GM18505 (cell line): Measurements from ENCODE around the gene C17orf58.

Experiments used
- ATAC-seq: cut with Tn5 transposase; IDR thresholded peaks from one replicate; pipeline ENCODE4 v1.9.1; 2021; ENCODE audit not compliant: unreplicated experiment
- POLR2A ChIP-seq: IDR thresholded peaks from 4 replicates; pipeline ENCODE4 v1.6.1; 2011; ENCODE audit warnings: borderline replicate concordance; ENCODE audit not compliant: insufficient read depth, insufficient read length; ENCODE audit errors: extremely low read depth

Gene C17orf58

DNA sequence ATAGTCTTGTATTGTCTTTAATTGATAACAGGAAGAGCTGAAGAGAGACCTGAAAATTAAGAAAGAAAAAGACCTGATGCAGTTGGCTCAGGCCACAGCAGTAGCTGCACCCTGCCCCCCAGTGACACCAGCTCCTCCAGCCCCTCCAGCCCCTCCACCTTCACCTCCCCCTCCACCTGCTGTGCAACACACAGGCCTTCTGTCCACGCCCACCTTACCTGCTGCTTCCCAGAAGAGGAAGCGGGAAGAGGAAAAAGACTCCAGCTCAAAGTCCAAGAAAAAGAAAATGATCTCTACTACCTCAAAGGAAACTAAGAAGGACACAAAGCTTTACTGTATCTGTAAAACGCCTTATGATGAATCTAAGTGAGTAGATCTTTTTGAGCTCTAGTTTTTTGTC is 36.8 kb downstream of the C17orf58 start:
- TF ChIP-seq POLR2A, result no peak
- no peak for ATAC-seq

DNA sequence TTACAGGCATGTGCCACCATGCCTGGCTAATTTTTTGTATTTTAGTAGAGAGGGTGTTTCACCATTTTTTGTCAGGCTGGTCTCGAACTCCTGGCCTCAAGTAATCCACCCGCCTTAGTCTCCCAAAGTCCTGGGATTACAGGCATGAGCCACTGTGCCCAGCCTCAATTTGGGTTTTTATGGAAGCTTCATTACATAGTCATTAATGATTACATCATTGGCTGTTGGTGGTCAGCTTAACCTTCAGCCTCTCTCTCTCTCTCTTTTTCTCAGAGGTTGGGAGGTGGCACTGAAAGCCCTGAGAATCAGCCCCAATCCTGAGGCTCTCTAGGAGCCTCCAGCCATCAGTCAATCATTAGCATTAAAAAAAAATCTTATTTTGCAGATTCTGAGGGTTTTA is 45.3 kb downstream of the C17orf58 start:
- ATAC-seq, result no peak
- TF ChIP-seq POLR2A, result no peak

DNA sequence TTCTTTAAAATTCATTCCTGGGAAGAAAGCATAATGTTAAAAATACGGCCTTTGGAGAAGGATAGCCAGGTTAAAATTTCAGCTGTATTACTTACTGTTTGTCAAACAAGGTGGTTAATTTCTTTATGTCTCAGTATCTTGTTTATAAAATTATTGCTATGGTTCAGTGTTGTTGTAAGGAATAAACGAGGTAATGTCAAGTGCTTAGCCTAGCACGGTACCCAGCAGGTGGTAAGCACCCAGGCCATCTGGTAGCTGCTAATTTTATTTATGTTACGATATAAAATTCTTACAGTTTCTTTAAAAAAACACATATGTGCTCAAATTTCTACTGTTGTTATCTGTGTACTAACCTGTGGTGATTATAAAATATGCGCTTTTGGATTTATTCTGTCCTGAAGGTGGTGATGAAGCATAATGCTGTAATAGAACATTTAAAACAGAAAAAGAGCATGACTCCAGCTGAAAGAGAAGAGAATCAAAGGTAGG is 48.9 kb downstream of the C17orf58 start:
- TF ChIP-seq POLR2A, result no peak
- no peak for ATAC-seq

GRCh38 chr17:67946513-67946912 is 49.8 kb downstream of the C17orf58 start:
- TF ChIP-seq POLR2A, result no peak
- no peak for ATAC-seq

GRCh38 chr17:67944035-67944434 is 52.2 kb downstream of the C17orf58 start:
- no peak for ATAC-seq
- no peak for TF ChIP-seq POLR2A

DNA sequence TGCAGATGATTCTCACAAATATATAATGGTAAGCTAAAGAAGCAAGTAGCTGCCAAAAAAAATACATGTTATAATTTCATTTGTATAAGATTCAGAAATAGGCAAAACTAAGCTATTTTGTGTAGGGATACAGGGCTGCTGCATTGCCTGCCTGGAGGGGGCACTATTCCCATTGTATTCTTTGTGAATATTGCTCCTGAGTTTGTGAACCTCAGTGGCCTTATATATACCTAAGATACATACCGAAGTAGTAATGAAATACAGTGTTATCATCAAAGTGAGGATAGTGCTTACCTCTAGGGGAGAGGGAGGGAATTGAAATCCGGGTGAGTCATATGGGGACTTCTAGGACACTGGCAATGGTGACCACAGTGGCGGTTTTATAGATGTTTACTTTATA is 53.5 kb downstream of the C17orf58 start:
- TF ChIP-seq POLR2A, result no peak
- no peak for ATAC-seq
